ENCODE measurements around the gene RSPH9.

Gene RSPH9

DNA sequence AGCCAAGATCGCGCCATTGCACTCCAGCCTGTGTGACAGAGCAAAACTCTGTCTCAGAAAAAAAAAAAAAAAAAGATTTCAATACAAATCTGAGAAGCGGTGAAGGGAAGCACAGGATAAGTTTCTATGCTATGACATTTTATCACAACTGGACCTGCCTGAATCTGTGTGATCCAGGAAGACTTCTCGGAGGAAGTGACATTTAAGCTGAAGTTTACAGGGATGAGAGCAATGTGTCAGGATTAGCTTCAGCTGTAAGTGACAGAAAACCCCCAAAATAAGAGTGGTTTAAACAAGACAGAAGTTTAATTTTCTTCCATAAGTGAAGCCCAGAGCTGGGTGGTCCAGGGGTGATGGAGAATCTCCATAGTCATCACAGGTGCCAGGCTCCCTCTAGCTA is 76.2 kb downstream of the RSPH9 start:
- in situ Hi-C loops (cut with MboI; ENCODE audit: low sequenced_read_pairs): no loop called here
- Histone ChIP-seq H3K4me3 (no peak overlapping the region), H3K4me1 (no peaks in the 10 kb centered on the region), H3K27me3 (ENCODE audit: low read depth) (no peaks in the 10 kb centered on the region), H3K9me3 (no peaks in the 10 kb centered on the region), H3K36me3 (replicated peaks) (no peaks in the 10 kb centered on the region)
- DNase-seq (ENCODE audit: low spot score in 2 of 2): no peak
